GM21717 (cell line): ENCODE data around the gene TWF2.

Experiments
- ATAC-seq: cut with Tn5 transposase; IDR thresholded peaks from one replicate; pipeline ENCODE4 v1.9.1; 2021; ENCODE audit warnings: mild to moderate bottlenecking, moderate library complexity; ENCODE audit not compliant: unreplicated experiment

The TWF2 gene

GRCh38 chr3:52183786-52184445 is 55.0 kb downstream of the TWF2 start:
- ATAC-seq = no peak

GRCh38 chr3:52182691-52183090 is 56.3 kb downstream of the TWF2 start:
- no peak for ATAC-seq

- no peak for ATAC-seq
Measured at GRCh38 chr3:52182196-52182595, 56.8 kb downstream of the TWF2 start.

- no peak for ATAC-seq
Measured at GRCh38 chr3:52181543-52181942, 57.4 kb downstream of the TWF2 start.
